Stomach (tissue), 4 donors: ENCODE measurements around the gene MMAA.

Source experiments
- CTCF ChIP-seq, 7 experiments: fragments of 450-650 bp in 4 of 7; fragments of 200-600 bp in 3 of 7; sonication (generic) in 3 of 7; IDR thresholded peaks; one replicate each; pipeline ENCODE4 v1.5.1; 2016 to 2019; ENCODE audit warnings: antibody characterized with exemption in 7 of 7, control low read depth in 2 of 7, mild to moderate bottlenecking in 1 of 7
- EP300 ChIP-seq: sonication (generic); formaldehyde crosslinking; IDR thresholded peaks from one replicate; pipeline ENCODE4 v1.6.1; 2017; ENCODE audit warnings: antibody characterized with exemption
- POLR2A ChIP-seq, 4 donors: fragments of 450-650 bp; IDR thresholded peaks; one replicate each; pipeline ENCODE4 v1.6.1; 2016; ENCODE audit warnings: antibody characterized with exemption in 4 of 4, control low read depth in 2 of 4, mild to moderate bottlenecking in 1 of 4, moderate library complexity in 1 of 4
- POLR2AphosphoS5 ChIP-seq, 3 donors: sonication (generic); formaldehyde crosslinking; IDR thresholded peaks; one replicate each; pipeline ENCODE4 v1.6.1; 2016; ENCODE audit warnings: antibody characterized with exemption in 3 of 3

GRCh38 chr4:145614233-145614610 lies 5.0 kb upstream of the MMAA start:
- TF ChIP-seq CTCF (IDR thresholded peaks at IDR 0.05) (no peak), EP300 (no peak), POLR2A (IDR thresholded peaks at IDR 0.05) (no peak), POLR2AphosphoS5 (IDR thresholded peaks at IDR 0.05) (no peak)
